ENCODE data around the gene NFXL1. TPM values are rescaled to one million over a fixed set of nuclear protein-coding genes. Genes with fewer than 3 reads are reported as not detected.

NFXL1 gene
- total and polyA plus RNA-seq, 4 experiments from 2014 or later: 7.7 to 21.1 (median 12.7) TPM

DNA sequence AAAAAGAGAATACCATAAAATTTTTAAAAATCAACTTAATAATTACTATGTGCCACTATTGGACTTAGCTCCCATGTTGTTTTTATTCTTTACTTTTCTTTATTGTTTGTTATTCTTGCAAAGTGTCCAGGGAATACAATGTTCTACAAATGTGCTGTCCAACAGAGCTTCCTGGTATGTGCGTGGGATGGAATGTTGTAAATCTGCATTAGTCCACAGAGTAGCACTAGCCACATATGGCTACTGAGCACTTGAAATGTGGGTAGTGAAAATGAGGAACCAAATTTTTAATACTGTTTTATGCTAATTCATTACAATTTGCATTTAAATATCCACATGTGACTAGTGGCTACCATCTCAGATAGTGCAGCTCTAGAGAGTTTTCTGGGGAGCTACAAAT is 62.2 kb downstream of the NFXL1 start:
- intact Hi-C loops (cut with micrococcal nuclease): no loop called here
- H3K4me3 Mint-ChIP-seq: no peak overlapping the region
- ChIA-PET CTCF (ENCODE audit: partially characterized antibody) (interaction anchor here (0.8 to 2.1 kb wide), 3 partner anchors 12 to 16 kb away, joined by 3 to 6 read pairs (median 3); no protein-coding TSS in a partner anchor), POLR2A (ENCODE audit: partially characterized antibody) (no interaction called here)
- no peaks in the 10 kb centered on the region for H3K36me3 ChIP-seq (ENCODE audit: insufficient read depth, low read length)
- H3K27me3 ChIP-seq (ENCODE audit: insufficient read depth, low read length): no peaks in the 10 kb centered on the region
- H3K27ac ChIP-seq (ENCODE audit: low read depth, low read length): no peak overlapping the region
- no peaks in the 10 kb centered on the region for H3K9me3 ChIP-seq (ENCODE audit: control insufficient read depth in 1 of 2, low read length in 2 of 2)
- no peaks in the 10 kb centered on the region for H3K27me3 Mint-ChIP-seq
- peaks cover 45% of the 10 kb centered on the region in 2 donors for H3K36me3 Mint-ChIP-seq
- H3K4me1 Mint-ChIP-seq: peaks cover 0 to 2% (median 0%) of the 10 kb centered on the region in 4 donors
- no peak overlapping the region for H3K4me3 ChIP-seq (ENCODE audit: low read length in 2 of 2)
- no peaks in the 10 kb centered on the region for H3K9me3 Mint-ChIP-seq
- DNase-seq: no peak
- H3K4me1 ChIP-seq (ENCODE audit: insufficient read depth, low read length): no peaks in the 10 kb centered on the region
- H3K27ac Mint-ChIP-seq: no peak overlapping the region

- no peak overlapping the region for H3K4me3 ChIP-seq (ENCODE audit: low read length in 2 of 2)
- Mint-ChIP-seq H3K27me3 (no peaks in the 10 kb centered on the region), H3K4me3 (no peak overlapping the region), H3K36me3 (peaks cover 44 to 57% of the 10 kb centered on the region in 2 donors), H3K27ac (no peak overlapping the region), H3K4me1 (peaks cover 0 to 2% (median 0%) of the 10 kb centered on the region in 4 donors), H3K9me3 (peaks cover 0 to 5% (median 0%) of the 10 kb centered on the region in 8 donors)
- intact Hi-C loops (cut with micrococcal nuclease): no loop called here
- no peaks in the 10 kb centered on the region for H3K27me3 ChIP-seq (ENCODE audit: insufficient read depth, low read length)
- no peaks in the 10 kb centered on the region for H3K36me3 ChIP-seq (ENCODE audit: insufficient read depth, low read length)
- H3K9me3 ChIP-seq (ENCODE audit: control insufficient read depth in 1 of 2, low read length in 2 of 2): no peaks in the 10 kb centered on the region
- CTCF ChIA-PET (ENCODE audit: partially characterized antibody): no interaction called here
- no peak for DNase-seq
- POLR2A ChIA-PET (ENCODE audit: partially characterized antibody): no interaction called here
- H3K4me1 ChIP-seq (ENCODE audit: insufficient read depth, low read length): no peaks in the 10 kb centered on the region
- H3K27ac ChIP-seq (ENCODE audit: low read depth, low read length): no peak overlapping the region
These were observed 64.9 kb downstream of the NFXL1 start for GRCh38 chr4:47849466-47849865.

DNA sequence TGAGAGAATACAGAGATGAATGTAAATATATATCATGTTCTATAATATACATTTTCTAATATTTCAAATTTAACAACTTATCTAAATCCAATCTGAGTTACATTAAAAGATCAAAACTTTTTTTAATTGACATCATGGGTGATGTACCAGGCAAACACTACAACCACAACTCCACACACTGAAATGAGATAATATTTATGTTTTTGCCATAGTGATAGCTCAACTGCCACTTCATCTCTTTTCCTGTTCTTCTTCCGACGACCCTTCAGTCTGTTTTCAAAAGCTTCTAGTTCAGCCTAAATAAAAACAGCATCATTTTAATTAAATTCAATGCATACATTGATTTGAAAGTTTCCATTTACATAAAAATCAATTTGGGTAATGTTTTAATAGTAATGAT is 66.3 kb downstream of the NFXL1 start:
- no peaks in the 10 kb centered on the region for H3K27me3 Mint-ChIP-seq
- Histone ChIP-seq H3K27me3 (ENCODE audit: insufficient read depth, low read length) (no peaks in the 10 kb centered on the region), H3K36me3 (ENCODE audit: insufficient read depth, low read length) (no peaks in the 10 kb centered on the region), H3K9me3 (ENCODE audit: control insufficient read depth in 1 of 2, low read length in 2 of 2) (no peaks in the 10 kb centered on the region), H3K27ac (ENCODE audit: low read depth, low read length) (no peak overlapping the region), H3K4me3 (ENCODE audit: low read length in 2 of 2) (no peak overlapping the region), H3K4me1 (ENCODE audit: insufficient read depth, low read length) (no peaks in the 10 kb centered on the region)
- H3K27ac Mint-ChIP-seq: no peak overlapping the region
- H3K4me1 Mint-ChIP-seq: no peaks in the 10 kb centered on the region
- intact Hi-C loops (cut with micrococcal nuclease): no loop called here
- H3K36me3 Mint-ChIP-seq: peaks cover 47 to 56% of the 10 kb centered on the region in 2 donors
- DNase-seq: no peak
- ChIA-PET CTCF (ENCODE audit: partially characterized antibody) (interaction anchor here (1.2 to 1.7 kb wide), 2 partner anchors 10 to 11 kb away, joined by 3 to 8 read pairs; partner anchors contain the start of gene CORIN), POLR2A (ENCODE audit: partially characterized antibody) (no interaction called here)
- no peak overlapping the region for H3K4me3 Mint-ChIP-seq
- H3K9me3 Mint-ChIP-seq: peaks cover 0 to 5% (median 0%) of the 10 kb centered on the region in 8 donors

DNA sequence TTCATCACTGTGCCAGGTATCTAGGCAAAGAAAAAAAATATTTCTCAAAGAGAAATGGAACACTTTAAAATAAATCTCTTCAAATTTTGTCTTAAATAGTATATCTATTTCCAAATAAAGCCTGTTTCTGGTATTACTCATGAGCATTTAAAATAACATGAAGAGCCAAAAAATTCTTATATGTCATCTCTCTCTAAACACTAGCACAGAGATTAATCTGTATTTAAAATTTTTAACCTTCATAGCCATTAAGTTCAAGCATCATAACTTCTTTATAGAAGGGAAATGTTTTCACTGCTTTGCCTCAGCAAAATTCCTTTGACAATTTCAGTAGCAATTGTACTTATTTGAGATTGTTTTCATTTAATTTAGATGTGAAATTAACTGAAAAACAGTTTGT is 71.4 kb downstream of the NFXL1 start:
- no peak overlapping the region for H3K4me3 Mint-ChIP-seq
- H3K9me3 Mint-ChIP-seq: peaks cover 0 to 5% (median 0%) of the 10 kb centered on the region in 8 donors
- H3K4me3 ChIP-seq (ENCODE audit: low read length in 2 of 2): no peak overlapping the region
- peaks cover 6 to 16% (median 9%) of the 10 kb centered on the region in 4 donors for H3K4me1 Mint-ChIP-seq
- H3K27me3 Mint-ChIP-seq: no peaks in the 10 kb centered on the region
- peaks cover 8% of the 10 kb centered on the region for H3K4me1 ChIP-seq (ENCODE audit: insufficient read depth, low read length)
- intact Hi-C loops (cut with micrococcal nuclease): no loop called here
- H3K9me3 ChIP-seq (ENCODE audit: control insufficient read depth in 1 of 2, low read length in 2 of 2): no peaks in the 10 kb centered on the region
- H3K27ac Mint-ChIP-seq: no peak overlapping the region
- POLR2A ChIA-PET (ENCODE audit: partially characterized antibody): no interaction called here
- H3K36me3 Mint-ChIP-seq: peaks cover 21 to 28% of the 10 kb centered on the region in 2 donors
- no peak for DNase-seq
- CTCF ChIA-PET (ENCODE audit: partially characterized antibody): no interaction called here
- H3K36me3 ChIP-seq (ENCODE audit: insufficient read depth, low read length): no peaks in the 10 kb centered on the region
- H3K27ac ChIP-seq (ENCODE audit: low read depth, low read length): no peak overlapping the region
- no peaks in the 10 kb centered on the region for H3K27me3 ChIP-seq (ENCODE audit: insufficient read depth, low read length)

DNA sequence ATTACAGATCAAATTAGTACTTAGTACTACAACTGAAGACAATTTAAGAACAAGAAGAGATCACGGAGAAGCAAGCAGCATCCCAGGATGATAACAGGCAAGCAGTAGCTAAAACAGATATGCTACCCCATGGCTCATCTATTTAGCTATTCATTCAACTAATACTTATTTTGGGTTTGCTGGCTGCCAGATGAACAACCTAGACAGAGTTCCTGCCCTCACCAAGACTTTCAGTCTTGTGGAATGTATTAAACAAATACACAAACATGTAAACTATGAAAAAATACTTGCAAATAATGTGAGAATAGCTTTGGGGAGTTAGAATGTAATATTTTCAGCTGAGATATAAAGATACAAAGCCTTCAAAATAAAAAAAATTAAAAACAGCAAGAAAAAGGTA is 74.1 kb downstream of the NFXL1 start:
- H3K4me1 ChIP-seq (ENCODE audit: insufficient read depth, low read length): peaks cover 24% of the 10 kb centered on the region
- Mint-ChIP-seq H3K4me1 (peaks cover 14 to 42% (median 17%) of the 10 kb centered on the region in 4 donors), H3K9me3 (peaks cover 0 to 1% (median 0%) of the 10 kb centered on the region in 8 donors), H3K27ac (peak overlapping the region in 3 of 7 donors; percentile 1 to 84 (median 19)), H3K36me3 (peaks cover 9 to 11% of the 10 kb centered on the region in 2 donors), H3K4me3 (no peak overlapping the region), H3K27me3 (no peaks in the 10 kb centered on the region)
- CTCF ChIA-PET (ENCODE audit: partially characterized antibody): interaction anchor here (0.7 to 5.8 kb wide), 10 partner anchors 10 to 174 kb away, joined by 3 to 53 read pairs (median 4); no protein-coding TSS in a partner anchor
- H3K36me3 ChIP-seq (ENCODE audit: insufficient read depth, low read length): no peaks in the 10 kb centered on the region
- no peaks in the 10 kb centered on the region for H3K27me3 ChIP-seq (ENCODE audit: insufficient read depth, low read length)
- POLR2A ChIA-PET (ENCODE audit: partially characterized antibody): no interaction called here
- no peak for DNase-seq
- intact Hi-C loops (cut with micrococcal nuclease): no loop called here
- H3K9me3 ChIP-seq (ENCODE audit: control insufficient read depth in 1 of 2, low read length in 2 of 2): no peaks in the 10 kb centered on the region
- no peak overlapping the region for H3K27ac ChIP-seq (ENCODE audit: low read depth, low read length)
- H3K4me3 ChIP-seq (ENCODE audit: low read length in 2 of 2): no peak overlapping the region

- DNase-seq: peak; percentile 34 to 60 (median 39)
- H3K36me3 Mint-ChIP-seq: peaks cover 7 to 9% of the 10 kb centered on the region in 2 donors
- peak overlapping the region in 7 of 8 donors; percentile 5 to 93 (median 41) for H3K4me3 Mint-ChIP-seq
- no peaks in the 10 kb centered on the region for H3K27me3 Mint-ChIP-seq
- Histone ChIP-seq H3K27ac (ENCODE audit: low read depth, low read length) (peak overlapping the region; percentile 39), H3K4me1 (ENCODE audit: insufficient read depth, low read length) (peaks cover 25% of the 10 kb centered on the region), H3K9me3 (ENCODE audit: control insufficient read depth in 1 of 2, low read length in 2 of 2) (no peaks in the 10 kb centered on the region), H3K36me3 (ENCODE audit: insufficient read depth, low read length) (no peaks in the 10 kb centered on the region), H3K27me3 (ENCODE audit: insufficient read depth, low read length) (no peaks in the 10 kb centered on the region), H3K4me3 (ENCODE audit: low read length in 2 of 2) (no peak overlapping the region)
- intact Hi-C loops (cut with micrococcal nuclease): loop anchor here (1.0 to 2.0 kb wide), 3 partner anchors 94 to 153 kb away; no protein-coding TSS in a partner anchor
- ChIA-PET POLR2A (ENCODE audit: partially characterized antibody) (interaction anchor here (1.0 kb wide), 1 partner anchor 75 kb away, joined by 5 read pairs; the partner anchor contains the start of gene NFXL1), CTCF (ENCODE audit: partially characterized antibody) (interaction anchor here (0.7 to 5.8 kb wide), 12 partner anchors 8 to 173 kb away, joined by 3 to 53 read pairs (median 4); no protein-coding TSS in a partner anchor)
- H3K4me1 Mint-ChIP-seq: peaks cover 14 to 47% (median 20%) of the 10 kb centered on the region in 4 donors
- H3K27ac Mint-ChIP-seq: peak overlapping the region in 6 of 7 donors; percentile 61 to 82 (median 70)
- peaks cover 0 to 3% (median 0%) of the 10 kb centered on the region in 8 donors for H3K9me3 Mint-ChIP-seq
These were observed 75.1 kb downstream of the NFXL1 start for GRCh38 chr4:47839259-47839658.

GRCh38 chr4:47838445-47838844 is 75.9 kb downstream of the NFXL1 start:
- Mint-ChIP-seq H3K4me1 (peaks cover 14 to 47% (median 20%) of the 10 kb centered on the region in 4 donors), H3K9me3 (peaks cover 0 to 3% (median 0%) of the 10 kb centered on the region in 8 donors), H3K4me3 (peak overlapping the region; percentile 87 to 93 (median 89)), H3K27me3 (no peaks in the 10 kb centered on the region), H3K27ac (peak overlapping the region in 3 of 7 donors; percentile 35 to 61 (median 60)), H3K36me3 (peaks cover 0 to under 1% of the 10 kb centered on the region in 2 donors)
- Histone ChIP-seq H3K27me3 (ENCODE audit: insufficient read depth, low read length) (no peaks in the 10 kb centered on the region), H3K9me3 (ENCODE audit: control insufficient read depth in 1 of 2, low read length in 2 of 2) (no peaks in the 10 kb centered on the region), H3K36me3 (ENCODE audit: insufficient read depth, low read length) (no peaks in the 10 kb centered on the region), H3K27ac (ENCODE audit: low read depth, low read length) (no peak overlapping the region), H3K4me1 (ENCODE audit: insufficient read depth, low read length) (peaks cover 25% of the 10 kb centered on the region), H3K4me3 (ENCODE audit: low read length in 2 of 2) (no peak overlapping the region)
- ChIA-PET CTCF (ENCODE audit: partially characterized antibody) (interaction anchor here (0.8 to 5.8 kb wide), 6 partner anchors 15 to 169 kb away, joined by 3 to 53 read pairs (median 8); no protein-coding TSS in a partner anchor), POLR2A (ENCODE audit: partially characterized antibody) (no interaction called here)
- intact Hi-C loops (cut with micrococcal nuclease): loop anchor here (2.0 kb wide), 1 partner anchor 94 kb away; no protein-coding TSS in a partner anchor
- DNase-seq: no peak
